Spleen (tissue), 11 donors: Measurements from ENCODE around the gene KCNQ5. TPM values are rescaled to one million over a fixed set of nuclear protein-coding genes. Genes with fewer than 3 reads are reported as not detected.

ENCODE experiments used
- DNase-seq: peaks from one replicate; pipeline ENCODE4 v3.0.0-alpha.2; 2020
- H3K27ac ChIP-seq, 8 donors: fragments of 200-600 bp; sonication (generic) in 7 of 8; 1 replicate in 4 of 8; 2 replicates in 4 of 8; pipeline versions ENCODE4 v1.5.0 to v1.8.0; 2016 to 2021; ENCODE audit warnings: inconsistent platforms in 4 of 8, mild to moderate bottlenecking in 4 of 8, moderate library complexity in 1 of 8
- H3K27me3 ChIP-seq, 7 donors: fragments of 200-600 bp; sonication (generic) in 6 of 7; replicated peaks in 1 of 7; 1 replicate in 4 of 7; 2 replicates in 3 of 7; pipeline versions ENCODE4 v1.5.0 to v1.8.0; 2016 to 2021; ENCODE audit warnings: inconsistent platforms in 3 of 7, mild to moderate bottlenecking in 1 of 7
- H3K36me3 ChIP-seq, 6 donors: fragments of 200-600 bp; sonication (generic) in 5 of 6; 1 replicate in 4 of 6; 2 replicates in 2 of 6; pipeline versions ENCODE4 v1.5.0 to v1.8.0; 2016 to 2021; ENCODE audit warnings: inconsistent platforms in 2 of 6
- H3K4me1 ChIP-seq, 6 donors: fragments of 200-600 bp; sonication (generic) in 5 of 6; 1 replicate in 3 of 6; 2 replicates in 3 of 6; pipeline versions ENCODE4 v1.5.0 to v1.8.0; 2016 to 2021; ENCODE audit warnings: inconsistent platforms in 3 of 6
- H3K4me3 ChIP-seq, 8 donors: fragments of 200-600 bp; sonication (generic) in 7 of 8; 1 replicate in 4 of 8; 2 replicates in 4 of 8; pipeline versions ENCODE4 v1.5.0 to v1.8.0; 2016 to 2021; ENCODE audit warnings: inconsistent platforms in 4 of 8, mild to moderate bottlenecking in 4 of 8, moderate library complexity in 2 of 8
- H3K9me3 ChIP-seq, 8 donors: fragments of 200-600 bp; sonication (generic) in 7 of 8; 1 replicate in 4 of 8; 2 replicates in 4 of 8; pipeline versions ENCODE4 v1.5.0 to v1.8.0; 2016 to 2021; ENCODE audit warnings: inconsistent platforms in 4 of 8
- POLR2A ChIP-seq, 3 donors: fragments of 450-650 bp; IDR thresholded peaks; one replicate each; pipeline ENCODE4 v1.5.1; 2017; ENCODE audit warnings: antibody characterized with exemption in 3 of 3, mild to moderate bottlenecking in 1 of 3
- POLR2AphosphoS5 ChIP-seq, 3 donors: sonication (generic); formaldehyde crosslinking; IDR thresholded peaks; one replicate each; pipeline ENCODE4 v1.5.1; 2017; ENCODE audit warnings: antibody characterized with exemption in 3 of 3
- WGBS, 5 donors: extraction: QIAGEN DNeasy Blood & Tissue Kit in 3 of 5; methylation state at CpG; one replicate each; pipeline versions ENCODE4 v1.1.5 to v1.1.7; 2013 to 2018; 5-methylcytosine and 5-hydroxymethylcytosine counted together
- intact Hi-C: fragments of 100-400 bp; cut with DNase I; formaldehyde crosslinking; loops from one replicate; pipeline ENCODE4 v1.15.0; 2023; ENCODE audit warnings: low total_unique reads
- polyA plus RNA-seq, 3 donors: library from polyadenylated mRNA; stranded (reverse); fragments of 200-250 nt; gene quantifications; one replicate each; pipeline ENCODE4 v1.2.1, GENCODE V29; 2013
- total RNA-seq, 7 donors: library from RNA; depleted of rRNA in 3 of 7; stranded (reverse); fragments of >200 nt in 3 of 7; fragmentation: NEBNext Ultra II Directional in 4 of 7; extraction: Animal tissue kit (Norgen Biotek cat#: 25700) in 4 of 7; gene quantifications; one replicate each; pipeline versions ENCODE4 v1.1.0 to v1.2.1, GENCODE V29; 2016 to 2021
- TF ChIP-seq, protein P1 (sequence below), 11 experiments: fragments of 200-600 bp in 7 of 11; fragments of 450-650 bp in 4 of 11; sonication (generic) in 4 of 11; IDR thresholded peaks in 8 of 11; conservative IDR thresholded peaks in 3 of 11; 1 replicate in 7 of 11; 2 replicates in 4 of 11; pipeline versions ENCODE4 v1.4.0 to v1.8.0; 2016 to 2021; ENCODE audit warnings: antibody characterized with exemption in 11 of 11, inconsistent platforms in 4 of 11, mild to moderate bottlenecking in 1 of 11
- donor health status: healthy with polysubstance abuse.
- donor health status: DM: no; HTN: no; CAD: no; lungs with moderate emphysema.
- donor health status: DM: no; HTN: no; CAD: no.
- donor health status: Bipolar disorder and iron deficiency.
- donor health status: healthy.
- donor health status: DM: no; HTN: no; CAD: no.
- donor health status: DM: yes; HTN: yes; CAD: no.

Gene KCNQ5
- total and polyA plus RNA-seq, 10 donors, result 1.3 to 8.7 (median 4.4) TPM

DNA sequence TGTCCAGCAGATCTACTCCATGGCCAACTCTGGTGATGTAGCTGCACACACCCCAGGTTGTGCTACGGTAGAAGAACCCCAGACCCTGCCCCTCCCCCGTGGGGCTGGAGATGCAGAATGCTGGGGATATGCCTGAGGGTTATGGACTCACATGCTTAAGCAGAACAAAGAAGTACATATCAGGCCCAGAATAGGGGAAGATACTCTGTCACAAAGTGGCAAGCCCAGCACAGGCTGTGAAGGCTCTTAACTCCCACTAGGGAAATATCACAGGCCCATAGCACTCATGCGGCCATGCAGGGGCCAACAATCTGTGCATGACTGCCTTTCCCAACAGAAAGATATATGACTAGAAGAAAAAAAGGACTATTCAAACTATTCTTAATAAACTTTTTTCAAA lies 234.9 kb downstream of the KCNQ5 start:
- DNase-seq, result no peak
- no peaks in the 10 kb centered on the region for H3K9me3 ChIP-seq
- TF ChIP-seq POLR2AphosphoS5 (IDR thresholded peaks at IDR 0.05), result no peak
- H3K4me1 ChIP-seq, result peaks cover 0 to 9% (median 0%) of the 10 kb centered on the region in 6 donors
- no peaks in the 10 kb centered on the region for H3K27me3 ChIP-seq
- H3K36me3 ChIP-seq, result no peaks in the 10 kb centered on the region
- H3K27ac ChIP-seq, result no peak overlapping the region
- 83 to 97% (median 92%) methylated on average over 3 of the region's 3 CpGs for WGBS, 5 donors
- intact Hi-C loops, result no loop called here
- H3K4me3 ChIP-seq, result no peak overlapping the region

- Histone ChIP-seq H3K27me3 (no peaks in the 10 kb centered on the region), H3K9me3 (no peaks in the 10 kb centered on the region), H3K4me1 (peaks cover 0 to 21% (median 6%) of the 10 kb centered on the region in 6 donors), H3K27ac (no peak overlapping the region), H3K4me3 (no peak overlapping the region), H3K36me3 (no peaks in the 10 kb centered on the region)
- no peak for DNase-seq
- intact Hi-C loops, result no loop called here
- WGBS, 5 donors, result 83 to 94% (median 90%) methylated on average over 4 of the region's 4 CpGs
- TF ChIP-seq POLR2AphosphoS5 (IDR thresholded peaks at IDR 0.05) (no peak), POLR2A (IDR thresholded peaks at IDR 0.05) (no peak)
- TF ChIP-seq, protein P1, sequence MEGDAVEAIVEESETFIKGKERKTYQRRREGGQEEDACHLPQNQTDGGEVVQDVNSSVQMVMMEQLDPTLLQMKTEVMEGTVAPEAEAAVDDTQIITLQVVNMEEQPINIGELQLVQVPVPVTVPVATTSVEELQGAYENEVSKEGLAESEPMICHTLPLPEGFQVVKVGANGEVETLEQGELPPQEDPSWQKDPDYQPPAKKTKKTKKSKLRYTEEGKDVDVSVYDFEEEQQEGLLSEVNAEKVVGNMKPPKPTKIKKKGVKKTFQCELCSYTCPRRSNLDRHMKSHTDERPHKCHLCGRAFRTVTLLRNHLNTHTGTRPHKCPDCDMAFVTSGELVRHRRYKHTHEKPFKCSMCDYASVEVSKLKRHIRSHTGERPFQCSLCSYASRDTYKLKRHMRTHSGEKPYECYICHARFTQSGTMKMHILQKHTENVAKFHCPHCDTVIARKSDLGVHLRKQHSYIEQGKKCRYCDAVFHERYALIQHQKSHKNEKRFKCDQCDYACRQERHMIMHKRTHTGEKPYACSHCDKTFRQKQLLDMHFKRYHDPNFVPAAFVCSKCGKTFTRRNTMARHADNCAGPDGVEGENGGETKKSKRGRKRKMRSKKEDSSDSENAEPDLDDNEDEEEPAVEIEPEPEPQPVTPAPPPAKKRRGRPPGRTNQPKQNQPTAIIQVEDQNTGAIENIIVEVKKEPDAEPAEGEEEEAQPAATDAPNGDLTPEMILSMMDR (IDR thresholded peaks at IDR 0.05 in 8 of 11, conservative IDR thresholded peaks at IDR 0.05 in 3 of 11), result no peak
These were observed 236.1 kb downstream of the KCNQ5 start for GRCh38 chr6:72857791-72858585.

DNA sequence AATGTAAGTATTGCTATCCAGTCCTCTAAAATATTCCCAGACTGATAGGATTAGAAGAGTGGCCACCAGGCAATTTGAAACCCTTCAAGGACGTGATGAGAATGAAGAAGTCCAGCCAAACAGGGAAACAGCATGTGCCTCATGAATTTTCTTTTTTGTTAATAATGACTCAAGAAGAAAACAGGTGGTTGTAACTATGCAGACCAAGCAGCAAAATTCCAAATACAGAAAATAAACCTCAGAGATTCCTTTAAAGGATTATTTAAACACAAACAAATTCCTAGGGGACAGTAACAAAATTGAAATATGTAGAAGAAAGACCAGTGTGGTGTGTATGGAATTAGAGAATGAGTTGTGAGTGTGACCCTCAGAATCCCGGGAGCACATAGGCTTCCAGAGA lies 239.2 kb downstream of the KCNQ5 start:
- Histone ChIP-seq H3K9me3 (no peaks in the 10 kb centered on the region), H3K36me3 (no peaks in the 10 kb centered on the region), H3K4me1 (peaks cover 0 to 22% (median 6%) of the 10 kb centered on the region in 6 donors), H3K27ac (no peak overlapping the region), H3K27me3 (no peaks in the 10 kb centered on the region), H3K4me3 (no peak overlapping the region)
- TF ChIP-seq POLR2A (IDR thresholded peaks at IDR 0.05), result no peak
- TF ChIP-seq, protein P1 (IDR thresholded peaks at IDR 0.05 in 8 of 11, conservative IDR thresholded peaks at IDR 0.05 in 3 of 11), result no peak
- no peak for TF ChIP-seq POLR2AphosphoS5 (IDR thresholded peaks at IDR 0.05)
- DNase-seq, result no peak
- WGBS, 5 donors, result 64 to 82% (median 72%) methylated on average over 2 of the region's 2 CpGs
- intact Hi-C loops, result no loop called here

GRCh38 chr6:72861935-72862432 lies 240.1 kb downstream of the KCNQ5 start:
- Histone ChIP-seq H3K27me3 (no peaks in the 10 kb centered on the region), H3K27ac (peak overlapping the region in 2 of 8 donors; percentile 2 to 41), H3K36me3 (no peaks in the 10 kb centered on the region), H3K4me3 (no peak overlapping the region), H3K9me3 (no peaks in the 10 kb centered on the region), H3K4me1 (peaks cover 0 to 22% (median 6%) of the 10 kb centered on the region in 6 donors)
- 29 to 47% (median 40%) methylated on average over 2 of the region's 2 CpGs for WGBS, 5 donors
- no peak for DNase-seq
- TF ChIP-seq, protein P1 (IDR thresholded peaks at IDR 0.05 in 8 of 11, conservative IDR thresholded peaks at IDR 0.05 in 3 of 11), result no peak
- TF ChIP-seq POLR2A (IDR thresholded peaks at IDR 0.05) (no peak), POLR2AphosphoS5 (IDR thresholded peaks at IDR 0.05) (no peak)
- intact Hi-C loops, result no loop called here
